IPS-18a (cell line): ENCODE measurements around the gene TGM2.

Source experiments
- H3K27ac ChIP-seq: one replicate; pipeline ENCODE4 v1.5.1; 2013; ENCODE audit warnings: low read length
- H3K27me3 ChIP-seq: one replicate; pipeline ENCODE4 v1.6.1; 2013; ENCODE audit warnings: mild to moderate bottlenecking, low read length; ENCODE audit not compliant: control insufficient read depth, insufficient read depth
- H3K36me3 ChIP-seq: one replicate; pipeline ENCODE4 v1.6.1; 2013; ENCODE audit warnings: low read depth, low read length; ENCODE audit not compliant: control insufficient read depth
- H3K4me1 ChIP-seq: one replicate; pipeline ENCODE4 v1.6.1; 2013; ENCODE audit warnings: low read depth, low read length; ENCODE audit not compliant: control insufficient read depth
- H3K4me3 ChIP-seq: one replicate; pipeline ENCODE4 v1.5.1; 2013; ENCODE audit warnings: low read length
- H3K9ac ChIP-seq: one replicate; pipeline ENCODE4 v1.6.1; 2013; ENCODE audit warnings: mild to moderate bottlenecking, low read length, moderate library complexity
- H3K9me3 ChIP-seq: one replicate; pipeline ENCODE4 v1.6.1; 2013; ENCODE audit warnings: low read depth, low read length; ENCODE audit not compliant: control insufficient read depth

Gene TGM2

GRCh38 chr20:38155811-38156210 is 9.3 kb downstream of the TGM2 start:
- Histone ChIP-seq H3K9ac (no peak overlapping the region), H3K36me3 (no peaks in the 10 kb centered on the region), H3K27ac (no peak overlapping the region), H3K4me1 (no peaks in the 10 kb centered on the region), H3K27me3 (no peaks in the 10 kb centered on the region), H3K9me3 (no peaks in the 10 kb centered on the region), H3K4me3 (no peak overlapping the region)

- no peak overlapping the region for H3K9ac ChIP-seq
- no peaks in the 10 kb centered on the region for H3K27me3 ChIP-seq
- H3K9me3 ChIP-seq: no peaks in the 10 kb centered on the region
- no peak overlapping the region for H3K27ac ChIP-seq
- no peak overlapping the region for H3K4me3 ChIP-seq
- H3K4me1 ChIP-seq: no peaks in the 10 kb centered on the region
- H3K36me3 ChIP-seq: no peaks in the 10 kb centered on the region
These were observed 11.7 kb downstream of the TGM2 start for GRCh38 chr20:38153401-38153800.

GRCh38 chr20:38152621-38153221 is 12.3 kb downstream of the TGM2 start:
- no peak overlapping the region for H3K9ac ChIP-seq
- no peak overlapping the region for H3K27ac ChIP-seq
- no peaks in the 10 kb centered on the region for H3K4me1 ChIP-seq
- no peaks in the 10 kb centered on the region for H3K27me3 ChIP-seq
- no peaks in the 10 kb centered on the region for H3K36me3 ChIP-seq
- no peaks in the 10 kb centered on the region for H3K9me3 ChIP-seq
- no peak overlapping the region for H3K4me3 ChIP-seq

GRCh38 chr20:38152175-38152620 is 12.9 kb downstream of the TGM2 start:
- H3K27ac ChIP-seq: no peak overlapping the region
- H3K9ac ChIP-seq: no peak overlapping the region
- no peaks in the 10 kb centered on the region for H3K36me3 ChIP-seq

GRCh38 chr20:38151455-38151854 is 13.6 kb downstream of the TGM2 start:
- no peaks in the 10 kb centered on the region for H3K36me3 ChIP-seq
- H3K9ac ChIP-seq: no peak overlapping the region
- H3K4me1 ChIP-seq: no peaks in the 10 kb centered on the region
- no peaks in the 10 kb centered on the region for H3K9me3 ChIP-seq
- H3K27me3 ChIP-seq: no peaks in the 10 kb centered on the region
- no peak overlapping the region for H3K27ac ChIP-seq
- H3K4me3 ChIP-seq: no peak overlapping the region

More at GRCh38 chr20:38152175-38152620, 12.9 kb downstream of the TGM2 start:
- Histone ChIP-seq H3K4me1 (no peaks in the 10 kb centered on the region), H3K9me3 (no peaks in the 10 kb centered on the region), H3K4me3 (no peak overlapping the region), H3K27me3 (no peaks in the 10 kb centered on the region)

- H3K9ac ChIP-seq: no peak overlapping the region
- no peak overlapping the region for H3K27ac ChIP-seq
- no peaks in the 10 kb centered on the region for H3K27me3 ChIP-seq
- H3K9me3 ChIP-seq: no peaks in the 10 kb centered on the region
- H3K4me1 ChIP-seq: no peaks in the 10 kb centered on the region
- H3K36me3 ChIP-seq: no peaks in the 10 kb centered on the region
- H3K4me3 ChIP-seq: no peak overlapping the region
These were observed 14.5 kb downstream of the TGM2 start for GRCh38 chr20:38150335-38151170.

- Histone ChIP-seq H3K36me3 (no peaks in the 10 kb centered on the region), H3K27me3 (no peaks in the 10 kb centered on the region), H3K9me3 (no peaks in the 10 kb centered on the region), H3K4me1 (peaks cover 3% of the 10 kb centered on the region), H3K4me3 (no peak overlapping the region), H3K9ac (no peak overlapping the region), H3K27ac (no peak overlapping the region)
These were observed 16.6 kb downstream of the TGM2 start for GRCh38 chr20:38148328-38149102.

GRCh38 chr20:38147751-38148150 is 17.3 kb downstream of the TGM2 start:
- Histone ChIP-seq H3K4me1 (peaks cover 3% of the 10 kb centered on the region), H3K27ac (no peak overlapping the region), H3K9ac (no peak overlapping the region), H3K27me3 (no peaks in the 10 kb centered on the region), H3K9me3 (no peaks in the 10 kb centered on the region), H3K4me3 (no peak overlapping the region), H3K36me3 (no peaks in the 10 kb centered on the region)

GRCh38 chr20:38147163-38147562 is 17.9 kb downstream of the TGM2 start:
- no peak overlapping the region for H3K27ac ChIP-seq
- no peaks in the 10 kb centered on the region for H3K9me3 ChIP-seq
- no peaks in the 10 kb centered on the region for H3K36me3 ChIP-seq
- H3K4me3 ChIP-seq: no peak overlapping the region
- no peaks in the 10 kb centered on the region for H3K27me3 ChIP-seq
- H3K9ac ChIP-seq: no peak overlapping the region
- peaks cover 3% of the 10 kb centered on the region for H3K4me1 ChIP-seq

- Histone ChIP-seq H3K27ac (no peak overlapping the region), H3K9me3 (no peaks in the 10 kb centered on the region)
These were observed 18.4 kb downstream of the TGM2 start for GRCh38 chr20:38146628-38147027.

GRCh38 chr20:38146156-38146555 is 18.9 kb downstream of the TGM2 start:
- H3K4me3 ChIP-seq: no peak overlapping the region
- H3K9me3 ChIP-seq: no peaks in the 10 kb centered on the region
- no peak overlapping the region for H3K27ac ChIP-seq
- H3K9ac ChIP-seq: no peak overlapping the region
- H3K36me3 ChIP-seq: no peaks in the 10 kb centered on the region
- H3K27me3 ChIP-seq: no peaks in the 10 kb centered on the region
- H3K4me1 ChIP-seq: peaks cover 3% of the 10 kb centered on the region

More at GRCh38 chr20:38146628-38147027, 18.4 kb downstream of the TGM2 start:
- no peak overlapping the region for H3K4me3 ChIP-seq
- H3K27me3 ChIP-seq: no peaks in the 10 kb centered on the region
- H3K4me1 ChIP-seq: peaks cover 3% of the 10 kb centered on the region
- H3K36me3 ChIP-seq: no peaks in the 10 kb centered on the region
- no peak overlapping the region for H3K9ac ChIP-seq
